GM21576 (cell line): ENCODE data around the gene SERPINB6.
"Not testable (repeated sequence)": the region's sequence is repeated elsewhere in the genome, so short reads cannot be mapped to it uniquely, and the experiment has no call there.

Experiments used
- ATAC-seq: cut with Tn5 transposase; IDR thresholded peaks from one replicate; pipeline ENCODE4 v1.9.1; 2021; ENCODE audit warnings: mild to moderate bottlenecking, moderate library complexity; ENCODE audit not compliant: unreplicated experiment

SERPINB6 gene

DNA sequence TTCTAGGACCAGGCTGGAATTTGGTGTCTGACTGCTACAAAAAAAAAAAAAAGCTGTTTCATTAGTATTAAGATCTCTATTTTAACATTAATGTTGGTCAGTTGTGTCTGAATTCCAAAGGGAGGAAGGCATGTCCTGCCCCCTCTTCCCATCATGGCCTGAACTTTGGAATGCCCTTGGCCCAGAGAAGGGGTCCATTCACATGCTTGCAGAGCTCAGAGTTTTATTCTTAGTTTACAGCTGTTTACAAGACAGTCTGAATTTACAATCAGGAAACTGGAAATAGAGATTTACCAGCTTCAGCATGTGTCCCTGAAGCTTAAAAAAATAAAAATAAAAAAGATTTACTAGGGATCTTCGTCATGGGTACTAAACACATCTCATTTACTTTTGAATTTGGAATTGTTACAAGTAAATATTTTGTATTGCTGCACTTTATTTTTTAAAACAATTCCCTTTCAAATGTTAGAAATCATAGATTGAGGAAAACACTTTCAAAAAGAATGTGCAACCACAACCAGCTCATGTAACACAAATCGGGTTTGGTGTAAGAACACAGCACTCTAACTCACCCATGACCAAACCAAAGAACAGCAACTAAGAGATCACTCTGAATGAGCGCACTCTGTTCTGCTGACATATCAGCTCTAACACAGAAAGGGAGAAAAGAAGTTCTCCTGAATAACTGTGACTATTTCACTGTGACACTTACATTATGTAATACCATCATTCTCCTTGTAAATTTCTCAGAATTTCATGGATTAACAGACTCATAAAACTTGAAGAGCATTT lies 6.6 kb upstream of the SERPINB6 start:
- no peak for ATAC-seq

DNA sequence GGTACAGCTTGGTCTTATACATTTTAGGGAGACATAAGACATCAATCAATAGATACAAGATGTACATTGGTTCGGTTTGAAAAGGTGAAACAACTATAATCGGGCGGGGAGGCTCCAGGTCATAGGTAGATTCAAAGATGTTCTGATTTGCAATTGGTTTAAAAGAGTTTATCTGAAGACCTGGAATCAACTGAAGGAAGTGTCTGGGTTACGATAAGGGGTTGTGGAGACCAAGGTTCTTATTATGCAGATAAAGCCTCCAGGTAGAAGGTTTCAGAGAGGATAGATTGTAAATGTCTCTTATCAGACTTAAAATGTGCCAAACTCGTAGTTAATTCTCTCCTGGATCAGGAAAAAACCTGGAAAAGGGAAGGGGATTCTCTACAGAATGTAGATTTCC lies 5.9 kb upstream of the SERPINB6 start:
- ATAC-seq: no peak

GRCh38 chr6:2976571-2977085 lies 5.3 kb upstream of the SERPINB6 start:
- ATAC-seq: no peak

GRCh38 chr6:2976060-2976459 lies 4.7 kb upstream of the SERPINB6 start:
- no peak for ATAC-seq

GRCh38 chr6:2973676-2974075 lies 2.3 kb upstream of the SERPINB6 start:
- ATAC-seq: no peak

DNA sequence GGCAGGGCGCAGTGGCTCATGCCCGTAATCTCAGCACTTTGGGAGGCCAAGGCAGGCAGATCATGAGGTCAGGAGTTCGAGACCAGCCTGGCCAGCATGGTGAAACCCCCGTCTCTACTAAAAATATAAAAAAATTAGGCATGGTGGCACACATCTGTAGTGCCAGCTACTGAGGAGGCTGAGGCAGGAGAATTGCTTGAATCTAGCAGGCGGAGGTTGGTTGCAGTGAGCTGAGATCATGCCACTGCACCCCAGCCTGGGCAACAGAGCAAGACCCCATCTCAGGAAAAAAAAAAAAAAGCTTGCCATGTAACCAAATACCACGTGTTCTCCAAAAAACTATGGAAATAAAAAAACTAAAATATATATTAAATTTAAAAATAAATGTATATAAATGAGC lies 1.8 kb upstream of the SERPINB6 start:
- ATAC-seq: not testable (repeated sequence)

DNA sequence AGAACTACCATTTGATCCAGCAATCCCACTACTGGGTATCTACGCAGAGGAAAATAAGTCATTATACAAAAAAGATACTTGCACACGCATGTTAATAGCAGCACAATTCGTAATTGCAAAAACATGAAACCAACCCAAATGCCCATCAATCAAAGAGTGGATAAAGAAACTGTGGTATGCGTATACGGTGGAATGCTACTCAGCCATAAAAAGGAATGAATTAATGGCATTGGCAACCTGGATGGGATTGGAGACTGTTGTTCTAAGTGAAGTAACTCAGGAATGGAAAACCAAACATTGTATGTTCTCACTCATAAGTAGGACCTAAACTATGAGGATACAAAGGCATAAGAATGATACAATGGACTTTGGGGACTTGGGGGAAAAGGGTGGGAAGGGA lies 1.3 kb upstream of the SERPINB6 start:
- ATAC-seq: not testable (repeated sequence)

- ATAC-seq: not testable (repeated sequence)
Observed at GRCh38 chr6:2972219-2972487, 786 bp upstream of the SERPINB6 start.

DNA sequence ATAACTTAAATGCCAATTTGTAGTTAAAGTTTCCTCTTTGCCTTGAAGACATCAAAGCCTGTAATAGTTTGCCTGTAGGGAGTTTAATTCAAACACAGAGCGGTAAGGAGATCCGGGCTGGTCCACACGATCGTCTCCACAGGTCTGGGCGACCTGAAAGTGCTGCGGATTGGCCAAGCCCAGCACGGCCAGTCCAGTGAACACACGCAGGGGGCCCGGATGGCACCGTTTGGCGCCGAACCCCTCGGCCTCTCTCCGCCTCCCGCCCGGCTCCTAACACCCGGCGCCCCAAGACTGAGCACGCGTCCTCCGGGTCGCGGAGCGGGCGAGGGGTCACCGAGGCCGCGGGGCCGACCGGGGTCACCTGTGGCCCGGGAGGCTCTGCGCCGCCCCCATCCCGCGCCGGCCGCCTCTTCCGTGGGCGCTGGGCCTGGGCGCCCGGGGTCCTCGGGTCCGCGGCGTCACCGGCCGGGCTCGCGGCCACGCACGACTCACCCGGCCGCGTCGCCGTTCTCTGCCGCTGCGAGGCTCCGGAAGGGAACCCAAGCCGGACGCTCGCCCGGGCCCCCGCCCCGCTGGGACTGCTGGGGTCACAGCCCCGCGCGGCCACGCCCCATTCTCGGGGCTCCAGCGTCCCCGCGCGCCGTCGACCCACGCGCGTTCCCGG lies 481 bp downstream of the SERPINB6 start:
- no peak for ATAC-seq

- no peak for ATAC-seq
Observed at GRCh38 chr6:2970034-2970685, 1.2 kb downstream of the SERPINB6 start.

- ATAC-seq: no peak
Observed at GRCh38 chr6:2969549-2969948, 1.8 kb downstream of the SERPINB6 start.

DNA sequence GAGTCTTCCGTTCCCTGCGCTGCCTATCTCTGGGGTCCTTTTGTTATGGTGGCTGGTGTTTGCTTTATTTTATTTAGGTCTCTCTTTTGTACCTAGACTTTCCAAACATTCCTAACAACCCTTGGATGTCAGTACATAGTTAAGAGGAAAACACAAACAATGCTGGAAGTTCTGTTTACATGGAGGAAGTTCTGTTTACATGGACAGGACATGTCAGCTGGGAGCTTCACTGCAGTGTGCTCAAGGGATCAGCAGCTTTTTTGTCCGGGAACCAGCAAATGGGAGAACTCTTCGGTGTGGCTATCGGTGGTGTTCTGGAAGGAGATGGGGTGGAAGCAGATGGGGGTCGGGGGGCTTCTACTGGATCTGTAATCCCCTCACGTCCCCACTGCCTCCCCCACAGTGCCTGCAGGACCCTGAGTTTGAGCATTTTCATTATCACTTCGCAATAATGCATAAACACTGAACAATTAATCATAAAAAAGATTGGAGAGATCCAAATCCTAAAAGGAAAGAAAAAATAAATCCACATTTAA lies 2.7 kb downstream of the SERPINB6 start:
- no peak for ATAC-seq

- ATAC-seq: no peak
Observed at GRCh38 chr6:2967936-2968335, 3.4 kb downstream of the SERPINB6 start.

GRCh38 chr6:2966347-2966746 lies 5.0 kb downstream of the SERPINB6 start:
- no peak for ATAC-seq

DNA sequence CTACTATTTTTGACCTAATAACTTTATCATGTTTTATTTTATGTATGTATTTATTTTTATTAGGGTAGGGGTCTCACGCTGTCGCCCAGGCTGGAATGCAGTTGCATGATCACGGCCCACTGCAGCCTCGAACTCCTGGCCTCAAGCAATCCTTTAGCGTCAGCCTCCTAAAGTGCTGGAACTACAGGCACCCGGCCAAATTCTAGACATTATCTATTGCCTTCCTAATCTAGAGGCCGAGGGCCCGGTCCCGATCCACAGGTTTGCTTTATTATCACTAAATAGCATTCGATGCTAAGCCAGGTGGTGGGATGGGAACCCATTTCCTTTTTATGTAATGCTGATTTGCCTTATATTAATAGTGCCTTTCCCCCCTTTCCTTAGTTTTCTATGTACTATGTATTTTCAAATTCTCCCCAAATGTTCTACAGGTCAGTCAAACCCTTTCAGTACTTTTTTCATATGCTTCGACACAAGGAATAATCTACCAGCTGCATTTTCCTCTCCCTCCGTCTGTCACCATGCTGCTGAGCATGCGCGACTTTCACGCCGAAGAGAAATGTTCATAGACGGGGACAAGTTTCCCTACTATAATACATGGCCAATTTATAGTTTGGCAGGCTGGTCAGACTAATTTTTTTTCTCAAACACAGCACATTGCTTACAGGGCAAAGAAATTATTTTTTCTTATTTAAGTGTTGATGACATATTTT lies 6.4 kb downstream of the SERPINB6 start:
- no peak for ATAC-seq

GRCh38 chr6:2963756-2964155 lies 7.6 kb downstream of the SERPINB6 start:
- no peak for ATAC-seq

- no peak for ATAC-seq
Observed at GRCh38 chr6:2962636-2963035, 8.7 kb downstream of the SERPINB6 start.

- ATAC-seq: no peak
Observed at GRCh38 chr6:2962004-2962403, 9.4 kb downstream of the SERPINB6 start.

- ATAC-seq: no peak
Observed at GRCh38 chr6:2961506-2961905, 9.9 kb downstream of the SERPINB6 start.

DNA sequence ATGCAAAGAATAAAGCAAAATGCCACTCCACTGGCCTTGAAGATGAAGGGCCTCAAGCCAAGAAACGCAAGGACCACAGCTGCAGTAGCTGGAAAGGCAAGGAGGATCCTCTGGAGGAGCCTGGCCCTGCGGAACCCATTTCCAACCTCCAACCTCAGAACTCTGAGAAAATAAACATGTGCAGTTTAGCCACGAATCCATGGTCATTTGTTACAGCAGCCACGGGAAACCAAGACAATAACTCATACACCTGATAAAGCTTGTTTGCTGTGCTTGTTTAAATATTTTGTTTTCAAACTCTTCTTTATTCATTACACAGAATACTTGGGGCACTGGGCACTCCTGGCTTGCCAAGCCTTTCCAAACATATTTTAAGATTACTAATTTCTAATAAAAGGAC lies 10.4 kb downstream of the SERPINB6 start:
- ATAC-seq: no peak
